Mucosa of stomach (tissue), 1 donor: Measurements from ENCODE around the gene SH3BP5L.
"Not testable (repeated sequence)": the region's sequence is repeated elsewhere in the genome, so short reads cannot be mapped to it uniquely, and the experiment has no call there.

Source experiments
- H3K27me3 ChIP-seq: one replicate; pipeline ENCODE4 v1.7.0; 2013; ENCODE audit warnings: mild to moderate bottlenecking, low read length; ENCODE audit not compliant: control insufficient read depth, insufficient read depth
- H3K36me3 ChIP-seq: one replicate; pipeline ENCODE4 v1.7.0; 2013; ENCODE audit warnings: low read length; ENCODE audit not compliant: control insufficient read depth, insufficient read depth
- H3K4me1 ChIP-seq: one replicate; pipeline ENCODE4 v1.7.0; 2013; ENCODE audit warnings: mild to moderate bottlenecking, low read length; ENCODE audit not compliant: control insufficient read depth, insufficient read depth
- H3K4me3 ChIP-seq: one replicate; pipeline ENCODE4 v1.7.0; 2013; ENCODE audit warnings: low read length
- H3K9ac ChIP-seq: one replicate; pipeline ENCODE4 v1.7.0; 2013; ENCODE audit warnings: mild to moderate bottlenecking, low read length, moderate library complexity
- H3K9me3 ChIP-seq: one replicate; pipeline ENCODE4 v1.7.0; 2013; ENCODE audit warnings: mild to moderate bottlenecking, low read length, moderate library complexity; ENCODE audit not compliant: control insufficient read depth
- donor health status: Pancreatic carcinoma.

SH3BP5L gene

GRCh38 chr1:248837781-248838356 lies 12.2 kb upstream of the SH3BP5L start, which contains the start of gene ZNF672:
Gene ZNF672 (plus strand): TSS chr1:248838224. CDS start chr1:248847275, 9,051 bp downstream.
- Histone ChIP-seq H3K9ac (peak within 1 kb of the TSS; percentile 94), H3K4me3 (peak within 1 kb of the TSS; percentile 91), H3K36me3 (no peaks in the 10 kb centered on the region), H3K4me1 (peaks cover 8% of the 10 kb centered on the region), H3K9me3 (no peaks in the 10 kb centered on the region), H3K27me3 (no peaks in the 10 kb centered on the region)

- Histone ChIP-seq H3K27me3 (no peaks in the 10 kb centered on the region), H3K36me3 (no peaks in the 10 kb centered on the region), H3K4me3 (peak overlapping the region; percentile 81), H3K9ac (peak overlapping the region; percentile 94), H3K9me3 (no peaks in the 10 kb centered on the region), H3K4me1 (peaks cover 8% of the 10 kb centered on the region)
Observed at GRCh38 chr1:248837045-248837780, 11.5 kb upstream of the SH3BP5L start.

- Histone ChIP-seq H3K36me3 (no peaks in the 10 kb centered on the region), H3K4me1 (peaks cover 8% of the 10 kb centered on the region), H3K27me3 (no peaks in the 10 kb centered on the region), H3K4me3 (no peak overlapping the region), H3K9ac (no peak overlapping the region), H3K9me3 (no peaks in the 10 kb centered on the region)
Observed at GRCh38 chr1:248834343-248834940, 8.7 kb upstream of the SH3BP5L start.

GRCh38 chr1:248831842-248832241 lies 6.1 kb upstream of the SH3BP5L start:
- no peaks in the 10 kb centered on the region for H3K9me3 ChIP-seq

GRCh38 chr1:248830718-248831017 lies 5.0 kb upstream of the SH3BP5L start:
- H3K36me3 ChIP-seq, H3K4me1 ChIP-seq, H3K4me3 ChIP-seq, H3K9ac ChIP-seq, H3K9me3 ChIP-seq, H3K27me3 ChIP-seq: not testable (repeated sequence)

More at GRCh38 chr1:248831842-248832241, 6.1 kb upstream of the SH3BP5L start:
- H3K4me1 ChIP-seq: peaks cover 7% of the 10 kb centered on the region
- H3K9ac ChIP-seq: no peak overlapping the region
- H3K27me3 ChIP-seq: no peaks in the 10 kb centered on the region
- H3K4me3 ChIP-seq: no peak overlapping the region
- H3K36me3 ChIP-seq: no peaks in the 10 kb centered on the region

GRCh38 chr1:248828845-248829244 lies 3.1 kb upstream of the SH3BP5L start:
- Histone ChIP-seq H3K4me1 (peaks cover 23% of the 10 kb centered on the region), H3K9me3 (no peaks in the 10 kb centered on the region), H3K36me3 (no peaks in the 10 kb centered on the region), H3K27me3 (no peaks in the 10 kb centered on the region), H3K4me3 (no peak overlapping the region), H3K9ac (no peak overlapping the region)

GRCh38 chr1:248825573-248825908 lies 174 bp downstream of the SH3BP5L start:
- peak overlapping the region; percentile 99 for H3K4me3 ChIP-seq
- H3K36me3 ChIP-seq: no peaks in the 10 kb centered on the region
- no peaks in the 10 kb centered on the region for H3K9me3 ChIP-seq
- peak overlapping the region; percentile 94 for H3K9ac ChIP-seq
- H3K4me1 ChIP-seq: peaks cover 42% of the 10 kb centered on the region
- no peaks in the 10 kb centered on the region for H3K27me3 ChIP-seq

GRCh38 chr1:248825136-248825535 lies 579 bp downstream of the SH3BP5L start:
- Histone ChIP-seq H3K36me3 (no peaks in the 10 kb centered on the region), H3K27me3 (no peaks in the 10 kb centered on the region), H3K4me3 (peak overlapping the region; percentile 99), H3K4me1 (peaks cover 43% of the 10 kb centered on the region), H3K9me3 (no peaks in the 10 kb centered on the region), H3K9ac (peak overlapping the region; percentile 94)

GRCh38 chr1:248824701-248825100 lies 1.0 kb downstream of the SH3BP5L start:
- H3K9me3 ChIP-seq: no peaks in the 10 kb centered on the region
- peaks cover 43% of the 10 kb centered on the region for H3K4me1 ChIP-seq
- no peaks in the 10 kb centered on the region for H3K27me3 ChIP-seq
- H3K4me3 ChIP-seq: no peak overlapping the region
- peak overlapping the region; percentile 94 for H3K9ac ChIP-seq
- H3K36me3 ChIP-seq: no peaks in the 10 kb centered on the region

- no peaks in the 10 kb centered on the region for H3K27me3 ChIP-seq
- H3K9me3 ChIP-seq: no peaks in the 10 kb centered on the region
- peaks cover 43% of the 10 kb centered on the region for H3K4me1 ChIP-seq
- H3K9ac ChIP-seq: no peak overlapping the region
- no peak overlapping the region for H3K4me3 ChIP-seq
- H3K36me3 ChIP-seq: no peaks in the 10 kb centered on the region
Observed at GRCh38 chr1:248824301-248824700, 1.4 kb downstream of the SH3BP5L start.

- Histone ChIP-seq H3K4me3 (no peak overlapping the region), H3K9ac (no peak overlapping the region), H3K27me3 (no peaks in the 10 kb centered on the region), H3K9me3 (no peaks in the 10 kb centered on the region), H3K36me3 (no peaks in the 10 kb centered on the region), H3K4me1 (peaks cover 43% of the 10 kb centered on the region)
Observed at GRCh38 chr1:248823517-248824001, 2.2 kb downstream of the SH3BP5L start.
